Loucy (cell line): ENCODE results near the gene CADM1.

ENCODE experiments used
- H2AFZ ChIP-seq: fragments of 200-600 bp; sonication (generic); 2 replicates; pipeline ENCODE4 v1.6.0; 2016; ENCODE audit warnings: antibody characterized with exemption, mild to moderate bottlenecking, low read length, moderate library complexity
- H3F3A ChIP-seq: fragments of 200-600 bp; 2 replicates; pipeline ENCODE4 v1.6.0; 2016; ENCODE audit warnings: antibody characterized with exemption, low read depth, mild to moderate bottlenecking
- H3K27me3 ChIP-seq: fragments of 200-600 bp; sonication (generic); 2 replicates; pipeline ENCODE4 v1.6.1; 2014; ENCODE audit warnings: low read length, mild to moderate bottlenecking; ENCODE audit not compliant: insufficient read depth, poor library complexity, severe bottlenecking
- H3K36me3 ChIP-seq: fragments of 200-600 bp; sonication (generic); 2 replicates; pipeline ENCODE4 v1.6.1; 2016; ENCODE audit warnings: low read length; ENCODE audit not compliant: insufficient read depth
- H3K4me1 ChIP-seq: fragments of 200-600 bp; sonication (generic); 2 replicates; pipeline ENCODE4 v1.5.1; 2014; ENCODE audit warnings: low read length, mild to moderate bottlenecking; ENCODE audit not compliant: insufficient read depth, poor library complexity, severe bottlenecking
- H3K4me2 ChIP-seq: fragments of 200-600 bp; sonication (generic); 2 replicates; pipeline ENCODE4 v1.6.0; 2014; ENCODE audit warnings: antibody characterized with exemption, low read length, low read depth, mild to moderate bottlenecking; ENCODE audit not compliant: poor library complexity, severe bottlenecking
- H3K4me3 ChIP-seq: fragments of 200-600 bp; sonication (generic); 2 replicates; pipeline ENCODE4 v1.5.1; 2014; ENCODE audit warnings: low read length, mild to moderate bottlenecking, mixed read lengths; ENCODE audit not compliant: poor library complexity, severe bottlenecking
- H3K79me2 ChIP-seq: fragments of 200-600 bp; sonication (generic); 2 replicates; pipeline ENCODE4 v1.6.1; 2014; ENCODE audit warnings: low read length; ENCODE audit not compliant: insufficient read depth
- H3K9ac ChIP-seq: fragments of 200-600 bp; sonication (generic); 2 replicates; pipeline ENCODE4 v1.6.0; 2014; ENCODE audit warnings: mild to moderate bottlenecking, low read depth, low read length, moderate library complexity; ENCODE audit not compliant: poor library complexity, severe bottlenecking
- H3K9me2 ChIP-seq: fragments of 200-600 bp; sonication (generic); replicated peaks from 2 replicates; pipeline ENCODE4 v1.6.1; 2016; ENCODE audit warnings: low read depth, low read length, mixed read lengths
- H3K9me3 ChIP-seq: fragments of 200-600 bp; sonication (generic); 2 replicates; pipeline ENCODE4 v1.6.1; 2014; ENCODE audit warnings: mild to moderate bottlenecking, antibody characterized with exemption, low read length, low read depth; ENCODE audit not compliant: insufficient read depth
- H4K20me1 ChIP-seq: fragments of 200-600 bp; sonication (generic); 2 replicates; pipeline ENCODE4 v1.6.0; 2014; ENCODE audit warnings: antibody characterized with exemption, low read length, mild to moderate bottlenecking; ENCODE audit not compliant: insufficient read depth, poor library complexity, severe bottlenecking
- EZH2phosphoT487 ChIP-seq: fragments of 200-600 bp; IDR thresholded peaks from 2 replicates; pipeline ENCODE4 v1.6.1; 2018; ENCODE audit warnings: antibody characterized with exemption, mild to moderate bottlenecking, moderate library complexity, borderline replicate concordance
- TF ChIP-seq, protein P1 (sequence below): fragments of 200-600 bp; sonication (generic); conservative IDR thresholded peaks from 2 replicates; pipeline ENCODE4 v1.5.1; 2014; ENCODE audit warnings: mild to moderate bottlenecking, antibody characterized with exemption, low read length

Gene CADM1

DNA sequence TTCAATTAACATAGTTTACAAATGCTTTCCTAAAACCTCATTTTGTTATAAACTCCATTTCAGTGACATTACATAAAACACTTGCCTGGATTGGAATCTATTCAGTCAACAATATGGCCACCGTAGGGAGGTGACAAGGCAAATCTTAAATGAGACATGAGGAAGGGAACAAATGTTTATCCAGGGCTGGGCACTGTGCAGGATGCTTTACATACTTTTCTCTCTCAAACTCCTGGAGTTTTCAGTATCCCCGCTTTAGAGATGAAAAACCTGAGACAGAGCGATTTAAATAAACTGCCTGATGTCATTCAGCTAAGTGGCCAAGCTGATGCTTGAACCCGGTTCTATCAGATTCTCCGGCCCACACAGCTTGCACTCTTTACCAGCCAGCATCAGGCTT lies 259.9 kb downstream of the CADM1 start:
- H2AFZ ChIP-seq, result no peak overlapping the region
- no peaks in the 10 kb centered on the region for H3K4me1 ChIP-seq
- no peak overlapping the region for H3K4me2 ChIP-seq
- no peaks in the 10 kb centered on the region for H3F3A ChIP-seq
- no peaks in the 10 kb centered on the region for H3K79me2 ChIP-seq
- H3K4me3 ChIP-seq, result no peak overlapping the region
- TF ChIP-seq, protein P1, sequence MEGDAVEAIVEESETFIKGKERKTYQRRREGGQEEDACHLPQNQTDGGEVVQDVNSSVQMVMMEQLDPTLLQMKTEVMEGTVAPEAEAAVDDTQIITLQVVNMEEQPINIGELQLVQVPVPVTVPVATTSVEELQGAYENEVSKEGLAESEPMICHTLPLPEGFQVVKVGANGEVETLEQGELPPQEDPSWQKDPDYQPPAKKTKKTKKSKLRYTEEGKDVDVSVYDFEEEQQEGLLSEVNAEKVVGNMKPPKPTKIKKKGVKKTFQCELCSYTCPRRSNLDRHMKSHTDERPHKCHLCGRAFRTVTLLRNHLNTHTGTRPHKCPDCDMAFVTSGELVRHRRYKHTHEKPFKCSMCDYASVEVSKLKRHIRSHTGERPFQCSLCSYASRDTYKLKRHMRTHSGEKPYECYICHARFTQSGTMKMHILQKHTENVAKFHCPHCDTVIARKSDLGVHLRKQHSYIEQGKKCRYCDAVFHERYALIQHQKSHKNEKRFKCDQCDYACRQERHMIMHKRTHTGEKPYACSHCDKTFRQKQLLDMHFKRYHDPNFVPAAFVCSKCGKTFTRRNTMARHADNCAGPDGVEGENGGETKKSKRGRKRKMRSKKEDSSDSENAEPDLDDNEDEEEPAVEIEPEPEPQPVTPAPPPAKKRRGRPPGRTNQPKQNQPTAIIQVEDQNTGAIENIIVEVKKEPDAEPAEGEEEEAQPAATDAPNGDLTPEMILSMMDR, result no peak
- no peak for TF ChIP-seq EZH2phosphoT487
- H3K9ac ChIP-seq, result no peak overlapping the region
- no peaks in the 10 kb centered on the region for H3K27me3 ChIP-seq
- no peaks in the 10 kb centered on the region for H3K9me3 ChIP-seq
- no peaks in the 10 kb centered on the region for H4K20me1 ChIP-seq
- H3K9me2 ChIP-seq, result no peaks in the 10 kb centered on the region
- no peaks in the 10 kb centered on the region for H3K36me3 ChIP-seq

- Histone ChIP-seq H3K4me3 (no peak overlapping the region), H3K27me3 (no peaks in the 10 kb centered on the region), H3K9me3 (no peaks in the 10 kb centered on the region), H3K79me2 (no peaks in the 10 kb centered on the region), H3K4me1 (no peaks in the 10 kb centered on the region), H3K4me2 (no peak overlapping the region), H2AFZ (no peak overlapping the region), H3K36me3 (no peaks in the 10 kb centered on the region), H3K9ac (no peak overlapping the region), H4K20me1 (no peaks in the 10 kb centered on the region), H3F3A (no peaks in the 10 kb centered on the region), H3K9me2 (no peaks in the 10 kb centered on the region)
- TF ChIP-seq, protein P1, result no peak
- no peak for TF ChIP-seq EZH2phosphoT487
These were observed 261.2 kb downstream of the CADM1 start for GRCh38 chr11:115242982-115243381.

- no peaks in the 10 kb centered on the region for H3K27me3 ChIP-seq
- TF ChIP-seq EZH2phosphoT487, result no peak
- TF ChIP-seq, protein P1, result no peak
- no peaks in the 10 kb centered on the region for H3K36me3 ChIP-seq
- no peak overlapping the region for H2AFZ ChIP-seq
- H3K9me2 ChIP-seq, result no peaks in the 10 kb centered on the region
- no peak overlapping the region for H3K4me3 ChIP-seq
- no peaks in the 10 kb centered on the region for H4K20me1 ChIP-seq
- no peaks in the 10 kb centered on the region for H3F3A ChIP-seq
- H3K79me2 ChIP-seq, result no peaks in the 10 kb centered on the region
- no peaks in the 10 kb centered on the region for H3K9me3 ChIP-seq
- no peaks in the 10 kb centered on the region for H3K4me1 ChIP-seq
- H3K4me2 ChIP-seq, result no peak overlapping the region
- H3K9ac ChIP-seq, result no peak overlapping the region
These were observed 262.3 kb downstream of the CADM1 start for GRCh38 chr11:115241899-115242298.
